Nephron (organoid): ENCODE results near the gene NCKAP1.

ENCODE experiments used
- H3K27ac Mint-ChIP-seq, 3 experiments: 2 replicates each; pipeline ENCODE4 v1.8.0; 2020; ENCODE audit warnings: mixed read lengths in 3 of 3, mild to moderate bottlenecking in 2 of 3, moderate library complexity in 1 of 3
- H3K27me3 Mint-ChIP-seq: 2 replicates; pipeline ENCODE4 v1.8.0; 2021; ENCODE audit warnings: low read depth, mild to moderate bottlenecking, moderate library complexity, mixed read lengths
- H3K36me3 Mint-ChIP-seq: 2 replicates; pipeline ENCODE4 v1.8.0; 2020; ENCODE audit warnings: low read depth, mixed read lengths
- H3K4me1 Mint-ChIP-seq: 2 replicates; pipeline ENCODE4 v1.8.0; 2020; ENCODE audit warnings: mixed read lengths
- H3K4me3 Mint-ChIP-seq, 3 experiments: 2 replicates each; pipeline ENCODE4 v1.8.0; 2020; ENCODE audit warnings: mild to moderate bottlenecking in 3 of 3, mixed read lengths in 3 of 3, moderate library complexity in 2 of 3
- H3K9me3 Mint-ChIP-seq: 2 replicates; pipeline ENCODE4 v1.8.0; 2020; ENCODE audit warnings: mixed read lengths
- CTCF ChIP-seq, 3 experiments: fragments of 200-600 bp; sonication (generic); IDR thresholded peaks; one replicate each; pipeline ENCODE4 v1.5.0; 2021; ENCODE audit warnings: antibody characterized with exemption in 3 of 3; ENCODE audit not compliant: unreplicated experiment in 3 of 3

Gene NCKAP1

GRCh38 chr2:183038341-183039300 lies at the start of gene NCKAP1:
Gene NCKAP1 (minus strand): TSS chr2:183038457. CDS start chr2:183038099, 358 bp downstream.
- TF ChIP-seq CTCF (IDR thresholded peaks at IDR 0.05; ENCODE audit: unreplicated experiment in 3 of 3), result peak; percentile 97 to 99 (median 98)
- peaks cover 4% of the 10 kb centered on the region for H3K27me3 Mint-ChIP-seq
- H3K36me3 Mint-ChIP-seq, result no peaks in the 10 kb centered on the region
- peak within 1 kb of the TSS; percentile 87 to 98 (median 98) for H3K27ac Mint-ChIP-seq
- H3K9me3 Mint-ChIP-seq, result no peaks in the 10 kb centered on the region
- peaks cover 39% of the 10 kb centered on the region for H3K4me1 Mint-ChIP-seq
- H3K4me3 Mint-ChIP-seq, result peak within 1 kb of the TSS; percentile 88 to 95 (median 91)

GRCh38 chr2:183081911-183082310 lies 43.7 kb upstream of the NCKAP1 start:
- Mint-ChIP-seq H3K4me1 (peaks cover 5% of the 10 kb centered on the region), H3K4me3 (no peak overlapping the region), H3K27ac (no peak overlapping the region), H3K9me3 (no peaks in the 10 kb centered on the region), H3K27me3 (no peaks in the 10 kb centered on the region), H3K36me3 (no peaks in the 10 kb centered on the region)
- no peak for TF ChIP-seq CTCF (IDR thresholded peaks at IDR 0.05; ENCODE audit: unreplicated experiment in 3 of 3)

- H3K4me3 Mint-ChIP-seq, result peak overlapping the region; percentile 90 to 97 (median 92)
- H3K27ac Mint-ChIP-seq, result peak overlapping the region; percentile 94 to 97 (median 95)
- H3K9me3 Mint-ChIP-seq, result no peaks in the 10 kb centered on the region
- TF ChIP-seq CTCF (IDR thresholded peaks at IDR 0.05; ENCODE audit: unreplicated experiment in 3 of 3), result no peak
- H3K27me3 Mint-ChIP-seq, result no peaks in the 10 kb centered on the region
- no peaks in the 10 kb centered on the region for H3K36me3 Mint-ChIP-seq
- H3K4me1 Mint-ChIP-seq, result peaks cover 5% of the 10 kb centered on the region
Measured at GRCh38 chr2:183079139-183079775, 41.0 kb upstream of the NCKAP1 start.

- TF ChIP-seq CTCF (IDR thresholded peaks at IDR 0.05; ENCODE audit: unreplicated experiment in 3 of 3), result no peak
- Mint-ChIP-seq H3K9me3 (no peaks in the 10 kb centered on the region), H3K4me3 (peak within 1 kb of the TSS; percentile 90 to 97 (median 92)), H3K36me3 (no peaks in the 10 kb centered on the region), H3K4me1 (peaks cover 5% of the 10 kb centered on the region), H3K27me3 (no peaks in the 10 kb centered on the region), H3K27ac (peak within 1 kb of the TSS; percentile 94 to 97 (median 95))
Measured at GRCh38 chr2:183078464-183079138, 40.3 kb upstream of the NCKAP1 start, which contains the start of gene DUSP19. Gene DUSP19 (plus strand): TSS chr2:183078747. CDS start chr2:183078934, 187 bp downstream.

- H3K27ac Mint-ChIP-seq, result peak overlapping the region; percentile 94 to 97 (median 95)
- H3K36me3 Mint-ChIP-seq, result no peaks in the 10 kb centered on the region
- no peaks in the 10 kb centered on the region for H3K9me3 Mint-ChIP-seq
- H3K27me3 Mint-ChIP-seq, result no peaks in the 10 kb centered on the region
- no peak for TF ChIP-seq CTCF (IDR thresholded peaks at IDR 0.05; ENCODE audit: unreplicated experiment in 3 of 3)
- H3K4me1 Mint-ChIP-seq, result peaks cover 5% of the 10 kb centered on the region
- H3K4me3 Mint-ChIP-seq, result peak overlapping the region; percentile 90 to 97 (median 92)
Measured at GRCh38 chr2:183078163-183078463, 39.9 kb upstream of the NCKAP1 start.
